ENCODE results near the gene ECT2. TPM values are rescaled to one million over a fixed set of nuclear protein-coding genes. Genes with fewer than 3 reads are reported as not detected.

The ECT2 gene
- total RNA-seq, 1 experiment from 2014 or later, result 145 TPM

- intact Hi-C loops (cut with micrococcal nuclease; ENCODE audit: unreplicated experiment), result no loop called here
- Histone ChIP-seq H3K27me3 (ENCODE audit: insufficient read depth, low read depth) (no peaks in the 10 kb centered on the region), H3K27ac (no peak overlapping the region), H3K9me2 (ENCODE audit: insufficient read depth) (no peaks in the 10 kb centered on the region), H3K9me3 (ENCODE audit: insufficient read depth, low read depth) (no peaks in the 10 kb centered on the region), H4K20me1 (ENCODE audit: insufficient read depth) (no peaks in the 10 kb centered on the region; the same call in 1 of the 2 replicates), H3K4me2 (no peak overlapping the region), H3K4me1 (replicated peaks; ENCODE audit: insufficient read depth) (no peaks in the 10 kb centered on the region), H3K79me2 (ENCODE audit: low read depth) (no peaks in the 10 kb centered on the region), H3K36me3 (ENCODE audit: low read depth) (peaks cover 66% of the 10 kb centered on the region), H2AFZ (no peak overlapping the region), H3K4me3 (no peak overlapping the region), H3F3A (ENCODE audit: insufficient read depth, low read depth) (no peaks in the 10 kb centered on the region)
- DNase-seq, result no peak
- POLR2A ChIA-PET (ENCODE audit: unreplicated experiment), result no interaction called here
- no TSS peak for BruUV-seq (replicated peaks)
- CTCF ChIA-PET, result no interaction called here
- TF ChIP-seq EZH2 (IDR thresholded peaks at IDR 0.05; ENCODE audit: low read depth), result no peak
- no peak for TF ChIP-seq CTCF (conservative IDR thresholded peaks at IDR 0.05)
These were observed 37.2 kb downstream of the ECT2 start for GRCh38 chr3:172787746-172788145.

- Histone ChIP-seq H3K9me2 (ENCODE audit: insufficient read depth) (no peaks in the 10 kb centered on the region), H4K20me1 (ENCODE audit: insufficient read depth) (no peaks in the 10 kb centered on the region), H3K27ac (no peak overlapping the region), H3K36me3 (ENCODE audit: low read depth) (peaks cover 34% of the 10 kb centered on the region), H3K4me1 (replicated peaks; ENCODE audit: insufficient read depth) (no peaks in the 10 kb centered on the region), H2AFZ (no peak overlapping the region), H3K4me3 (no peak overlapping the region), H3K79me2 (ENCODE audit: low read depth) (no peaks in the 10 kb centered on the region), H3K4me2 (no peak overlapping the region), H3K9me3 (ENCODE audit: insufficient read depth, low read depth) (no peaks in the 10 kb centered on the region), H3K27me3 (ENCODE audit: insufficient read depth, low read depth) (no peaks in the 10 kb centered on the region), H3F3A (ENCODE audit: insufficient read depth, low read depth) (peaks cover 16% of the 10 kb centered on the region)
- BruUV-seq (replicated peaks), result no TSS peak
- ChIA-PET POLR2A (ENCODE audit: unreplicated experiment) (no interaction called here), CTCF (no interaction called here)
- DNase-seq, result no peak
- TF ChIP-seq EZH2 (IDR thresholded peaks at IDR 0.05; ENCODE audit: low read depth) (no peak), CTCF (conservative IDR thresholded peaks at IDR 0.05) (no peak)
- intact Hi-C loops (cut with micrococcal nuclease; ENCODE audit: unreplicated experiment), result no loop called here
These were observed 48.7 kb downstream of the ECT2 start for GRCh38 chr3:172799246-172799645.

GRCh38 chr3:172800156-172800555, 49.6 kb downstream of the ECT2 start:
- Histone ChIP-seq H3K9me3 (ENCODE audit: insufficient read depth, low read depth) (no peaks in the 10 kb centered on the region), H3K79me2 (ENCODE audit: low read depth) (no peaks in the 10 kb centered on the region), H3F3A (ENCODE audit: insufficient read depth, low read depth) (peaks cover 22% of the 10 kb centered on the region), H2AFZ (no peak overlapping the region), H3K4me1 (replicated peaks; ENCODE audit: insufficient read depth) (no peaks in the 10 kb centered on the region), H3K4me3 (no peak overlapping the region), H3K36me3 (ENCODE audit: low read depth) (peaks cover 38% of the 10 kb centered on the region), H3K9me2 (ENCODE audit: insufficient read depth) (no peaks in the 10 kb centered on the region), H4K20me1 (ENCODE audit: insufficient read depth) (no peaks in the 10 kb centered on the region), H3K27ac (no peak overlapping the region), H3K27me3 (ENCODE audit: insufficient read depth, low read depth) (no peaks in the 10 kb centered on the region), H3K4me2 (no peak overlapping the region)
- POLR2A ChIA-PET (ENCODE audit: unreplicated experiment), result no interaction called here
- BruUV-seq (replicated peaks), result no TSS peak
- DNase-seq, result no peak
- CTCF ChIA-PET, result no interaction called here
- no peak for TF ChIP-seq CTCF (conservative IDR thresholded peaks at IDR 0.05)
- TF ChIP-seq EZH2 (IDR thresholded peaks at IDR 0.05; ENCODE audit: low read depth), result no peak
- intact Hi-C loops (cut with micrococcal nuclease; ENCODE audit: unreplicated experiment), result loop anchor here (5.0 to 10.0 kb wide), 2 partner anchors 38 to 755 kb away; no protein-coding TSS in a partner anchor
